GM20431 (cell line): ENCODE results near the gene ACOT13.

Experiments
- in situ Hi-C: fragments of 300-500 bp; cut with MseI, MboI; formaldehyde crosslinking; loops from one replicate; pipeline ENCODE4 v1.15.0; 2020; ENCODE audit warnings: low sequenced_read_pairs; ENCODE audit not compliant: unreplicated experiment

Gene ACOT13

DNA sequence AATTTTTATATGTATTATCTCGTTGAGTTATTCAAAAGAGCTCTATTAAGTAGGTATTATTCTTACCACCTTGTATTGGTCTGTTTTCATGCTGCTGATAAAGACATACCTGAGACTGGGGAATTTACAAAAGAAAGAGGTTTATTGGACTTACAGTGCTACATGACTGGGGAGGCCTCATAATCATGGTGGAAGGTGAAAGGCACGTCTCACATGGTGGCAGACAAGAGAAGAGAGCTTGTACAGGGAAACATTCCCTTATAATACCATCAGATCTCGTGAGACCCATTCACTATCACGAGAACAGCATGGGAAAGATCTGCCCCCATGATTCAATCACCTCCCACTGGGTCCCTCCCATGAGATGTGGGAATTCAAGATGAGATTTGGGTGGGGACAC is 87.5 kb downstream of the ACOT13 start:
- in situ Hi-C loops, result loop anchor here (25.0 kb wide), 1 partner anchor 167 kb away; no protein-coding TSS in a partner anchor
